Progenitor cell of endocrine pancreas (in vitro differentiated cells): ENCODE data around the gene CST9L. TPM values are rescaled to one million over a fixed set of nuclear protein-coding genes. Genes with fewer than 3 reads are reported as not detected.
"Not testable (repeated sequence)": the region's sequence is repeated elsewhere in the genome, so short reads cannot be mapped to it uniquely, and the experiment has no call there.

Experiments used
- DNase-seq: peaks from one replicate; pipeline ENCODE4 v3.0.0; 2021; ENCODE audit warnings: low spot score; ENCODE audit not compliant: unreplicated experiment
- H3K27ac Mint-ChIP-seq: 2 replicates; pipeline ENCODE4 v1.8.0; 2021; ENCODE audit warnings: mild to moderate bottlenecking, moderate library complexity, mixed read lengths
- H3K27me3 Mint-ChIP-seq: 2 replicates; pipeline ENCODE4 v1.8.0; 2021; ENCODE audit warnings: mixed read lengths
- H3K36me3 Mint-ChIP-seq: 2 replicates; pipeline ENCODE4 v1.8.0; 2022; ENCODE audit warnings: mixed read lengths; ENCODE audit not compliant: insufficient read depth
- H3K4me1 Mint-ChIP-seq: 2 replicates; pipeline ENCODE4 v1.8.0; 2021; ENCODE audit warnings: low read depth, mixed read lengths
- H3K4me3 Mint-ChIP-seq: 2 replicates; pipeline ENCODE4 v1.8.0; 2021; ENCODE audit warnings: low read depth, mild to moderate bottlenecking, moderate library complexity, mixed read lengths
- H3K9me3 Mint-ChIP-seq: 2 replicates; pipeline ENCODE4 v1.8.0; 2021; ENCODE audit warnings: low read depth, mixed read lengths
- total RNA-seq: library from RNA; stranded (reverse); gene quantifications from 2 replicates; pipeline ENCODE4 v1.2.1, GENCODE V29; 2021
- TF ChIP-seq, protein P1 (sequence below): fragments of 200-600 bp; sonication (generic); IDR thresholded peaks from one replicate; pipeline ENCODE4 v1.5.0; 2021; ENCODE audit warnings: antibody characterized with exemption, mild to moderate bottlenecking; ENCODE audit not compliant: unreplicated experiment

CST9L gene
- total RNA-seq, 1 donor from 2014 or later: not detected

DNA sequence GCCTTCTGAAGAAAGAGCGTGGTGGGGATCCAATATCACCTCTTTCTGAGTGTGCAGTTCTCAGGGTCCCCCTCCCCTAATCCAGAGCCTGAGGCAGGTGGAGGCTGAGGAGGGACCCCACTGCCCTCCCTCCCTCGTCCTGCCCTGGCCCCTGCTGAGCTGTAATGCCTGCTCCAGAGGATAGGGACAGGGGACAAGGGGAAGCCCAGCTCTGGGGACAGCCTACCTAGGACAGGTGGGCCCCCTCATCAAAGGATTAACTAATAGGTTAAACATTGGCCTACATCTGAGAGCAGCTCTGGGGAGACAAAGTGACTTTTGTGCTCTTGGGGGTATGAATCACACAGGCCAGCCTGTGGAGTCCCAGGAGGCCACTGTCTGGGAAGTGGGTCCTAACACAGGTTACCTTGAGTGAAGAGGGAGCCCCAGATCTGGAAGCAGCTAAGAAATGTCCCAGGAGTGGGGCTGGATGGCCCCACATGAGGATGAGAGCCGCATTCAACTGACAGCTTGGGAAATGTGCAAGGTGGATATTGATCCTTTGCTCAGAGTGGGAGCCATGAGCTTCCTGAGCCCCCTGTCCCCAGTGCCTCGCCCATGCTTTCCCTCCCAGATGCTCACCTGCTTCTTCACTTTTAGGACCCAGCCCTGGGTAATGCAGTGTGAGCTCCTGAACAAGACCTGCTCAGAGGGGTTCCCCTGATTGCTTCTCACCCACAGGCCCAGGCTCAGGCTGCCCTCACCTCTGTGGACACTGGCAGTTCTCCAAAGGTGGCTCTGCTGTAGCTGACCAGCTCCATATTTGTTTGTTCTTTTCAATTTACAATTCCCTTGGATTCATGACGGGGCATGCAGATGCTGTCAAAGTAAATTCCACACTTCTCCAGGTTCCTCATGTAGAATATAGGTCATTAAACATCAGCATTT lies 17.8 kb upstream of the CST9L start:
- Mint-ChIP-seq H3K27ac (no peak overlapping the region), H3K4me3 (no peak overlapping the region), H3K27me3 (no peaks in the 10 kb centered on the region), H3K9me3 (peaks cover 2% of the 10 kb centered on the region), H3K4me1 (peaks cover 8% of the 10 kb centered on the region), H3K36me3 (no peaks in the 10 kb centered on the region)
- DNase-seq: no peak
- TF ChIP-seq, protein P1, sequence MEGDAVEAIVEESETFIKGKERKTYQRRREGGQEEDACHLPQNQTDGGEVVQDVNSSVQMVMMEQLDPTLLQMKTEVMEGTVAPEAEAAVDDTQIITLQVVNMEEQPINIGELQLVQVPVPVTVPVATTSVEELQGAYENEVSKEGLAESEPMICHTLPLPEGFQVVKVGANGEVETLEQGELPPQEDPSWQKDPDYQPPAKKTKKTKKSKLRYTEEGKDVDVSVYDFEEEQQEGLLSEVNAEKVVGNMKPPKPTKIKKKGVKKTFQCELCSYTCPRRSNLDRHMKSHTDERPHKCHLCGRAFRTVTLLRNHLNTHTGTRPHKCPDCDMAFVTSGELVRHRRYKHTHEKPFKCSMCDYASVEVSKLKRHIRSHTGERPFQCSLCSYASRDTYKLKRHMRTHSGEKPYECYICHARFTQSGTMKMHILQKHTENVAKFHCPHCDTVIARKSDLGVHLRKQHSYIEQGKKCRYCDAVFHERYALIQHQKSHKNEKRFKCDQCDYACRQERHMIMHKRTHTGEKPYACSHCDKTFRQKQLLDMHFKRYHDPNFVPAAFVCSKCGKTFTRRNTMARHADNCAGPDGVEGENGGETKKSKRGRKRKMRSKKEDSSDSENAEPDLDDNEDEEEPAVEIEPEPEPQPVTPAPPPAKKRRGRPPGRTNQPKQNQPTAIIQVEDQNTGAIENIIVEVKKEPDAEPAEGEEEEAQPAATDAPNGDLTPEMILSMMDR: no peak

DNA sequence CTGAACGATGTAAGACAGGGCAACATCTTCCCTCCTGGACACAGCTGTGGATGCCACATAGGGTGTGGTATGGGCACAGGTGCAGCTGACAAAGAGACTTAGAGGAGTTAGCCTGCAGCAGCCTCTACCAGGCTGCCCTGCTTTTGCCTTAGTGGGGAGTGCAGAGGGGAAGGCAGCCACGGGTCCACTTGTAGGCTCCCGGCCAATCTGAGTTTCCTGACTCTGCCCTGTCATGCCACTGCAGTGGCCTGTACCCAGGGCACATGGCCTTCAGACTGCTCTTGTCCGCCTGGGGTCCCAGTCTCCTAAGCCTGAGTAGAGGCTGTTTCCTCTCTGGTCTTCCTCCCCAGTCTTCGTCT lies 17.1 kb upstream of the CST9L start:
- TF ChIP-seq, protein P1: no peak
- Mint-ChIP-seq H3K27me3 (no peaks in the 10 kb centered on the region), H3K36me3 (no peaks in the 10 kb centered on the region), H3K9me3 (peaks cover 3% of the 10 kb centered on the region), H3K4me1 (peaks cover 8% of the 10 kb centered on the region), H3K4me3 (no peak overlapping the region), H3K27ac (no peak overlapping the region)
- no peak for DNase-seq

DNA sequence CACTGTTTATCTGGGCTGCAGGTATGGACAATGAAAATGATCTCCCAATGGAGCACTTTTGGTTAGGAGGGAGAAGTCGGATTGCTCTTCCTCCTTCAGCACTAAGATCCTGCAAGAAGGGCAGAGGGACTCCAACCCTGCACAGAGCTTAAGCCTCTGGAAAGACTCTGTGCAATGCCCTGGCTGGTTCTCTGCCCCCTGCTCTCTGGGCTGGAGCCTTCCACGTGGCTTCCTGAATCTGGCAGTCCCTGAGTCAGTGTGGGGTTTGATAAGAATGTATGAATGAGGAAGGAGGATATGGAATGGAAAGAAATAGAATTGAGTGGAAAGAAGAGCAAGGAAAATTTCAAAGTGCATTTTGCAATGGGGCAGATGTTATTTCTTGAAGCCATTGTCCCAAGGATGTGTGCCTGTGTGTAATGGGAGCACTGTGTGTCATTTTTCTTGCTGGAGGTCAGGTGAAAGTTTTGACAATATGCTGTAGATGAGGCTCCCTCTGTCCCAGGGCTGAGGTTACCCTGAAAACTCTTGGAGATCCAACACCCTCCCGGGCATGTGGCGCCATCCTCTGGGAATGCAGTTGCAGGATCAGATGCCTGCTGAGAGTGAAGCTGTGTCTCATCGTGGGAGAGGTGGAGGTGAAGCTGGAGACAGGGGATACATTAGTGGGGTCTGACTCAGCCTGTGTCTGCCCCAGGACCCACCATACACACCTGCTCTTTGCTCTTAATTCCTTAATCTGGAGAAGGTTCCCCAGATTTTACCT lies 16.3 kb upstream of the CST9L start:
- DNase-seq: no peak
- H3K4me3 Mint-ChIP-seq: no peak overlapping the region
- H3K27ac Mint-ChIP-seq: no peak overlapping the region

DNA sequence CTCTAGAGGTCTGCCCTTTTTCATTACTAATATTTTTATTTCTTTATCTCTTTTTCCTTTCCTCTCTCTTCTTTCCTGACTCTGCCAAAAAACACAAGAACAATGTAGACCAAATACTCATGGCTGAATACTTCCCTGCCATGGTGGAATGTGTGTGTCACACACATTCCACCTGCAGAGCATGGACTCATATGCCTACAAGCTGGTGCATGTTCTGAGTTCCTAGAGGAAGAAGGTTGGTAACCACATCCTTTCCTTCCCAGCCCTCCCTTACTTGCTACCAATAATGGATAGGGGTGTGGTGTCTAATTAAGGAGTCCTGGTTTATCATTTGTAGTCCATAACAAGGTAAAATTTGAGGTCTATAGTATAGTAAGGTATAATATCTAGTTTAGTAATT lies 15.2 kb upstream of the CST9L start:
- Mint-ChIP-seq H3K9me3 (peaks cover 3% of the 10 kb centered on the region), H3K4me1 (peaks cover 8% of the 10 kb centered on the region), H3K27me3 (no peaks in the 10 kb centered on the region), H3K36me3 (no peaks in the 10 kb centered on the region), H3K27ac (no peak overlapping the region), H3K4me3 (no peak overlapping the region)
- no peak for DNase-seq
- TF ChIP-seq, protein P1: no peak

More for the DNA sequence above, 16.3 kb upstream of the CST9L start:
- TF ChIP-seq, protein P1: no peak
- no peaks in the 10 kb centered on the region for H3K27me3 Mint-ChIP-seq
- peaks cover 8% of the 10 kb centered on the region for H3K4me1 Mint-ChIP-seq
- peaks cover 3% of the 10 kb centered on the region for H3K9me3 Mint-ChIP-seq
- no peaks in the 10 kb centered on the region for H3K36me3 Mint-ChIP-seq

DNA sequence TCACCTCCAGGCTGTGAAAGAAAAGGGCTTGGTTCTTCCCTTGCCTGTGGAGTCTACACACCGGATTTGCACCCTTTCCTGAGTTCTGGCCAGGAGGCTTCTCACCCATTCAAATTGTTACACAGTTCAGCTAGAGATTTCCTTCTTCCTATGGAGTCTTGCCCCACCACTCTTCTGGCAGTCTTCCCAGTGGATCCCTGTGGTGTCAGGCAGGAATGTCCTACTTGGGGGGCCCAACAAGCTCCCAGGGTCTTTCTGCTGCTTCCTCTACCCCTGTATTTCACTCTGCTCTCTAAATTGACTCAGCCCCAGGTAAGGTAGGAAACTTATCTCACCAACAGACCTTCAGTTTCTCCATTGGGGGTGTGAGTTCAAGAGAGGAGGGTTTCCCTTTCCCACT lies 14.0 kb upstream of the CST9L start:
- Mint-ChIP-seq H3K27me3 (no peaks in the 10 kb centered on the region), H3K4me1 (peaks cover 8% of the 10 kb centered on the region), H3K9me3 (peaks cover 3% of the 10 kb centered on the region), H3K4me3 (no peak overlapping the region), H3K27ac (no peak overlapping the region), H3K36me3 (no peaks in the 10 kb centered on the region)
- TF ChIP-seq, protein P1: no peak
- DNase-seq: no peak

DNA sequence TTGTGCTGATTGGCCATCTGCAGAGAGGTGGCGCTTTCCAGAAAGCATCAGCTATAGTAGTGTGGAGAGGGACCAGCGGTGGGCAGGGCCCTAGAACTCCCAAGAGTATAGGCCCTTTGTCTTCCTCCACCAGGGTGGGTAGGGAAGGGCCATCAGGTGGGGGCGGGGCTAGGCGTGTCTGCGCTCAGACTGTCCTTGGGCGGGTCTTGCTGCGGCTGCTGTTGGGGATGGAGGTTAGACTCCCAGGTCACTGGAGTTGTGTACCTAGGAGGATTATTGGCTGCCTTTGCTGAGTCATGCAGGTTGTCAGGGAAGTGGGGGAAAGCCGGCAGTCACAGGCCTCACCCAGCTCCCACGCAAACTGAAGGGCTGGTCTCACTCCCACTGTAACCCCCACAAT lies 13.5 kb upstream of the CST9L start:
- H3K27me3 Mint-ChIP-seq, DNase-seq, H3K27ac Mint-ChIP-seq, H3K36me3 Mint-ChIP-seq, H3K4me1 Mint-ChIP-seq, H3K4me3 Mint-ChIP-seq, H3K9me3 Mint-ChIP-seq: not testable (repeated sequence)
